ENCODE results near the gene LRRC57.

Gene LRRC57

DNA sequence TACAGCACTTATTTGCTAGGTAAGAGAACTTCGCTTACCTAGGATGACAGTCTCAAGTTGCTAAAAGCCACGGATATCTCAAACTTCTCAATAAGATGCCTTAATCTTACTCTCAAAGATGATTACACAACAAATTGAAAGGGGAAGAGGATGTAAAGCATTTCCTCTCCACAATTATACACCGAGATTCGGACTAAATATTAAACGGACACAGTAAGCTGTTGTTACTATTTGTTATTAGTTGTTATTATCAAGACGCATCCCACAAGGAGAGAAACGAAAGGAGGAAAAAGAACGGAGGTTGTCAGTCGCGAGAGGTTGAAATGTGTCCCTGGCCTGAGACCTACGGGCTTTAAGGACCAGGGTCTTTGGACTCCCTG, 58.3 kb downstream of the LRRC57 start:
- peaks cover 0 to 2% of the 10 kb centered on the region in 2 donors for H3K36me3 ChIP-seq (ENCODE audit: control insufficient read depth in 2 of 2, insufficient read depth in 2 of 2, low read length in 2 of 2)
- H3K27me3 ChIP-seq (ENCODE audit: control insufficient read depth in 1 of 2, insufficient read depth in 2 of 2, low read length in 2 of 2), result no peaks in the 10 kb centered on the region
- H3K27ac ChIP-seq (ENCODE audit: low read length), result peak overlapping the region; percentile 96
- peak overlapping the region; percentile 80 to 99 for H3K9ac ChIP-seq (ENCODE audit: low read length in 2 of 2)
- peaks cover 10% of the 10 kb centered on the region for H3K4me1 ChIP-seq (ENCODE audit: control insufficient read depth, insufficient read depth, low read length)
- peak overlapping the region; percentile 72 to 98 for H3K4me3 ChIP-seq (ENCODE audit: low read length in 2 of 2)
- H3K9me3 ChIP-seq (ENCODE audit: control insufficient read depth in 2 of 2, low read length in 2 of 2), result no peaks in the 10 kb centered on the region
